PFSK-1 (cell line): ENCODE measurements around the gene PIAS3.

Source experiments
- FOXP2 ChIP-seq: optimal IDR thresholded peaks from 2 replicates; pipeline ENCODE3; 2011; ENCODE audit warnings: borderline replicate concordance, control low read depth, inconsistent platforms; ENCODE audit not compliant: insufficient read depth; ENCODE audit errors: extremely low read length, extremely low read depth
- POLR2AphosphoS5 ChIP-seq: IDR thresholded peaks from 2 replicates; pipeline ENCODE4 v1.6.1; 2012; ENCODE audit warnings: low read depth, mild to moderate bottlenecking, control low read depth, low read length, moderate library complexity
- REST ChIP-seq, 2 experiments: IDR thresholded peaks; 2 replicates each; pipeline versions ENCODE4 v1.6.1 to v1.8.0; 2011 to 2012; ENCODE audit warnings: low read depth in 2 of 2, low read length in 2 of 2, control low read depth in 1 of 2, inconsistent platforms in 1 of 2, mild to moderate bottlenecking in 1 of 2, moderate library complexity in 1 of 2; ENCODE audit not compliant: insufficient read depth in 1 of 2
- SIN3A ChIP-seq: IDR thresholded peaks from 2 replicates; pipeline ENCODE4 v1.6.1; 2012; ENCODE audit warnings: mild to moderate bottlenecking, low read length, moderate library complexity, borderline replicate concordance; ENCODE audit not compliant: insufficient read depth
- TAF1 ChIP-seq: IDR thresholded peaks from 2 replicates; pipeline ENCODE4 v1.6.1; 2012; ENCODE audit warnings: low read length, control low read depth, borderline replicate concordance; ENCODE audit not compliant: insufficient read depth

Gene PIAS3

GRCh38 chr1:145855426-145855948 is 3.4 kb downstream of the PIAS3 start:
- no peak for TF ChIP-seq REST (IDR thresholded peaks at IDR 0.05; ENCODE audit: insufficient read depth in 1 of 2, low read depth in 2 of 2, low read length in 2 of 2)
- no peak for TF ChIP-seq POLR2AphosphoS5
- no peak for TF ChIP-seq TAF1
- no peak for TF ChIP-seq FOXP2

GRCh38 chr1:145849356-145850160 is 9.3 kb downstream of the PIAS3 start:
- TF ChIP-seq FOXP2 (no peak), TAF1 (no peak), SIN3A (no peak), POLR2AphosphoS5 (no peak), REST (IDR thresholded peaks at IDR 0.05; ENCODE audit: insufficient read depth in 1 of 2, low read depth in 2 of 2, low read length in 2 of 2) (no peak)

GRCh38 chr1:145847827-145848226 is 11.1 kb downstream of the PIAS3 start:
- TF ChIP-seq TAF1 (no peak), REST (IDR thresholded peaks at IDR 0.05; ENCODE audit: insufficient read depth in 1 of 2, low read depth in 2 of 2, low read length in 2 of 2) (no peak), POLR2AphosphoS5 (no peak), SIN3A (no peak), FOXP2 (no peak)

GRCh38 chr1:145846201-145846612 is 12.7 kb downstream of the PIAS3 start:
- TF ChIP-seq POLR2AphosphoS5 (no peak), FOXP2 (no peak), TAF1 (no peak), SIN3A (no peak)

DNA sequence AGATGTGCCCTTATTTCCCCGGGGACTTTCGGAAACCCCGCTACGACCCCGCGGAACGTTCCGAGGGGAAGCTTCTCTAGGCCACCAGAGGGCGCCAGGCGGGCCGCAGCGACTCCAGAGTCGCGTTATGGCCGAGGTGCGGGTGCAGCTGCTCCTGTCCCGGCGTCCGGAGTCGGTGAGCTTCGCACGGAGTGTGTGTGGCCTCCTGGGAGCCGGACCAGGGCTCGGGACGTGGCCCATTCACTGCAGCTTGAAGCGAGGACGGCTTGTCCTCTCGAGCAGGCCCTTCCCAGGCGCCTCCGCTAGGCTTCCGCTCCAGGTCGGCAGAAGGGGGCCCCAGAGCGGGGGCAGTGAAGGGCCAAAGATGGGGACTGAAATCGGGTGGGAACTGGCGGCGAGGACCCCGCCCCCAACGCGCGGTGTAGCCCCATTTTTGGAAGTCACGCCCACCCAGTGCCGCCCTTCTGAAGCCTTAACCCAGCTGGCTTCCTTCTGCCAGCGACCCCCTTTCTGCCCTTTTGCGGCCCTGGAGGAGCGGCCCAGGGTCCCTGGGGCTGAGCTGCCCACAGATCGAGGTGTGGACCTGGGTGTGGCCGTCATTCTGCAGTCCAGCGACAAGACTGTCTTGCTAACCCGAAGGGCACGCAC is 13.2 kb downstream of the PIAS3 start, which contains the start of gene NUDT17:
Gene NUDT17 (plus strand): TSS at position 117 of the 648 bp plus-strand sequence. CDS start 11 bp downstream, at position 128.
- TF ChIP-seq FOXP2: peak; percentile 73
- TF ChIP-seq REST (IDR thresholded peaks at IDR 0.05; ENCODE audit: insufficient read depth in 1 of 2, low read depth in 2 of 2, low read length in 2 of 2): no peak
- TF ChIP-seq POLR2AphosphoS5: peak; percentile 67; the same call in 1 of the 2 replicates
- no peak for TF ChIP-seq TAF1
- TF ChIP-seq SIN3A: no peak
